Measurements from ENCODE around the gene LAMB1. TPM values are rescaled to one million over a fixed set of nuclear protein-coding genes. Genes with fewer than 3 reads are reported as not detected.

Gene LAMB1
- total RNA-seq, 1 experiment from 2014 or later, result 101 TPM

GRCh38 chr7:108009873-108010272, 6.9 kb upstream of the LAMB1 start:
- peaks cover 47% of the 10 kb centered on the region for H3K4me1 ChIP-seq (ENCODE audit: insufficient read depth, low read length)
- POLR2A ChIA-PET (ENCODE audit: unreplicated experiment), result interaction anchor here (0.7 kb wide), 2 partner anchors 11 to 1982 kb away, joined by 7 to 9 read pairs; no protein-coding TSS in a partner anchor

GRCh38 chr7:108008827-108009226, 5.9 kb upstream of the LAMB1 start:
- Histone ChIP-seq H3K27me3 (ENCODE audit: low read length) (no peaks in the 10 kb centered on the region), H4K20me1 (ENCODE audit: low read length) (no peaks in the 10 kb centered on the region), H3K9ac (ENCODE audit: low read length) (no peak overlapping the region), H3K4me3 (ENCODE audit: low read length) (no peak overlapping the region), H3K27ac (ENCODE audit: low read length) (peak overlapping the region; percentile 90), H3K9me3 (ENCODE audit: low read length) (no peaks in the 10 kb centered on the region), H3K9me2 (replicated peaks; ENCODE audit: low read length) (no peaks in the 10 kb centered on the region), H3K79me2 (ENCODE audit: low read length) (no peaks in the 10 kb centered on the region), H3K4me2 (ENCODE audit: low read length) (no peak overlapping the region), H3K36me3 (ENCODE audit: low read depth, low read length) (no peaks in the 10 kb centered on the region), H2AFZ (ENCODE audit: low read length) (no peak overlapping the region), H3F3A (ENCODE audit: low read length, unreplicated experiment) (peaks cover 3% of the 10 kb centered on the region), H3K4me1 (ENCODE audit: insufficient read depth, low read length) (peaks cover 47% of the 10 kb centered on the region)
- ATAC-seq (no peak), DNase-seq (no peak)
- BruUV-seq (replicated peaks), result no TSS peak
- no peak for TF ChIP-seq CTCF (conservative IDR thresholded peaks at IDR 0.05; ENCODE audit: low read depth, low read length)
- TF ChIP-seq EZH2phosphoT487 (IDR thresholded peaks at IDR 0.05; ENCODE audit: borderline replicate concordance, low read length), result no peak
- no peak for TF ChIP-seq EZH2 (IDR thresholded peaks at IDR 0.05; ENCODE audit: low read length, unreplicated experiment)
- intact Hi-C loops (cut with micrococcal nuclease), result loop anchor here (10.0 kb wide), 1 partner anchor 264 kb away; the partner anchor contains the start of gene CBLL1
- CTCF ChIA-PET, result no interaction called here
- POLR2A ChIA-PET (ENCODE audit: unreplicated experiment), result no interaction called here

More at GRCh38 chr7:108009873-108010272, 6.9 kb upstream of the LAMB1 start:
- H3K9me3 ChIP-seq (ENCODE audit: low read length), result no peaks in the 10 kb centered on the region
- CTCF ChIA-PET, result interaction anchor here (0.6 kb wide), 1 partner anchor 8 kb away, joined by 3 read pairs; no protein-coding TSS in a partner anchor
- no peaks in the 10 kb centered on the region for H3K36me3 ChIP-seq (ENCODE audit: low read depth, low read length)
- H3K9ac ChIP-seq (ENCODE audit: low read length), result peak overlapping the region; percentile 65
- no peaks in the 10 kb centered on the region for H3K27me3 ChIP-seq (ENCODE audit: low read length)
- no peak overlapping the region for H3K4me3 ChIP-seq (ENCODE audit: low read length)
- H3K27ac ChIP-seq (ENCODE audit: low read length), result peak overlapping the region; percentile 90
- no TSS peak for BruUV-seq (replicated peaks)
- H3K9me2 ChIP-seq (replicated peaks; ENCODE audit: low read length), result no peaks in the 10 kb centered on the region
- peak; percentile 78 for DNase-seq
- H3F3A ChIP-seq (ENCODE audit: low read length, unreplicated experiment), result peaks cover 7% of the 10 kb centered on the region
- peak; percentile 70 for ATAC-seq
- H3K79me2 ChIP-seq (ENCODE audit: low read length), result no peaks in the 10 kb centered on the region
- no peaks in the 10 kb centered on the region for H4K20me1 ChIP-seq (ENCODE audit: low read length)
- H2AFZ ChIP-seq (ENCODE audit: low read length), result no peak overlapping the region
- H3K4me2 ChIP-seq (ENCODE audit: low read length), result peak overlapping the region; percentile 52
- intact Hi-C loops (cut with micrococcal nuclease), result loop anchor here (10.0 kb wide), 2 partner anchors 265 to 845 kb away; partner anchors contain the start of genes CBLL1 and HBP1
- TF ChIP-seq EZH2 (IDR thresholded peaks at IDR 0.05; ENCODE audit: low read length, unreplicated experiment) (no peak), EZH2phosphoT487 (IDR thresholded peaks at IDR 0.05; ENCODE audit: borderline replicate concordance, low read length) (no peak), CTCF (conservative IDR thresholded peaks at IDR 0.05; ENCODE audit: low read depth, low read length) (no peak)

GRCh38 chr7:108008240-108008639, 5.3 kb upstream of the LAMB1 start:
- H3K4me2 ChIP-seq (ENCODE audit: low read length), result no peak overlapping the region
- H3K4me1 ChIP-seq (ENCODE audit: insufficient read depth, low read length), result peaks cover 47% of the 10 kb centered on the region
- H3K27me3 ChIP-seq (ENCODE audit: low read length), result no peaks in the 10 kb centered on the region
- no peak overlapping the region for H3K27ac ChIP-seq (ENCODE audit: low read length)
- H3K9me2 ChIP-seq (replicated peaks; ENCODE audit: low read length), result no peaks in the 10 kb centered on the region
- no peaks in the 10 kb centered on the region for H4K20me1 ChIP-seq (ENCODE audit: low read length)
- ChIA-PET POLR2A (ENCODE audit: unreplicated experiment) (no interaction called here), CTCF (no interaction called here)
- no peak overlapping the region for H3K9ac ChIP-seq (ENCODE audit: low read length)
- no TSS peak for BruUV-seq (replicated peaks)
- intact Hi-C loops (cut with micrococcal nuclease), result loop anchor here (10.0 kb wide), 1 partner anchor 263 kb away; the partner anchor contains the start of gene CBLL1
- H2AFZ ChIP-seq (ENCODE audit: low read length), result no peak overlapping the region
- no peaks in the 10 kb centered on the region for H3K9me3 ChIP-seq (ENCODE audit: low read length)
- no peaks in the 10 kb centered on the region for H3K79me2 ChIP-seq (ENCODE audit: low read length)
- H3K4me3 ChIP-seq (ENCODE audit: low read length), result no peak overlapping the region
- TF ChIP-seq EZH2phosphoT487 (IDR thresholded peaks at IDR 0.05; ENCODE audit: borderline replicate concordance, low read length) (no peak), EZH2 (IDR thresholded peaks at IDR 0.05; ENCODE audit: low read length, unreplicated experiment) (no peak), CTCF (conservative IDR thresholded peaks at IDR 0.05; ENCODE audit: low read depth, low read length) (no peak)
- peaks cover 3% of the 10 kb centered on the region for H3F3A ChIP-seq (ENCODE audit: low read length, unreplicated experiment)
- DNase-seq (no peak), ATAC-seq (no peak)
- no peaks in the 10 kb centered on the region for H3K36me3 ChIP-seq (ENCODE audit: low read depth, low read length)
